K562 (cell line): ENCODE data around the gene NFIB. TPM values are rescaled to one million over a fixed set of nuclear protein-coding genes. Genes with fewer than 3 reads are reported as not detected.

Experiments
- ATAC-seq: fragments of 200-7000 bp; cut with Tn5 transposase; 3 replicates; pipeline ENCODE4 v1.9.1; 2020; ENCODE audit warnings: moderate library complexity
- BruUV-seq: library from RNA; stranded (reverse); fragments of 400-500 nt; replicated peaks from 2 replicates; lab custom pipeline; 2021; lab: Mats Ljungman, UMichigan
- CTCF ChIA-PET: fragments of 300-600 bp; formaldehyde crosslinking; extraction: SDS; loops from one replicate; lab custom pipeline; 2021; ENCODE audit warnings: low intra/inter-chr PET ratio; lab: Yijun Ruan, JAX
- POLR2A ChIA-PET: fragments of 300-600, 350-650 bp; sonication (Branson Sonifier 250); formaldehyde crosslinking; extraction: SDS; loops from one replicate; lab custom pipeline; 2021; ENCODE audit warnings: antibody characterized with exemption, inconsistent platforms; lab: Yijun Ruan, JAX
- DNase-seq, 4 experiments: peaks; one replicate each; pipeline versions ENCODE4 v3.0.0 to v3.0.0-alpha.2; 2011 to 2018; ENCODE audit warnings: low spot score in 3 of 4, mixed read lengths in 3 of 4; ENCODE audit errors: extremely low read depth in 1 of 4
- FAIRE-seq: peaks from 2 replicates; lab custom pipeline; 2011; peaks lifted over from hg19 to GRCh38; lab: Jason Lieb, UNC
- H2AFZ ChIP-seq: 2 replicates; pipeline ENCODE4 v1.6.0; 2011; ENCODE audit warnings: low read depth, low read length, control low read depth, inconsistent platforms
- H3K27ac ChIP-seq: fragments of 200-600 bp; 3 replicates; pipeline ENCODE4 v1.8.0; 2011; ENCODE audit warnings: low read depth, mild to moderate bottlenecking, control low read depth, inconsistent platforms, low read length, moderate library complexity, mixed read lengths; ENCODE audit errors: extremely low read depth
- H3K27me3 ChIP-seq, 2 experiments: fragments of 300-600 bp in 1 of 2; 2 replicates in 1 of 2; 3 replicates in 1 of 2; pipeline versions ENCODE4 v1.6.0 to v1.8.0; 2011; ENCODE audit warnings: inconsistent platforms in 2 of 2, low read length in 2 of 2, mild to moderate bottlenecking in 1 of 2, mixed read lengths in 1 of 2, moderate library complexity in 1 of 2; ENCODE audit not compliant: control insufficient read depth in 2 of 2, insufficient read depth in 2 of 2
- H3K36me3 ChIP-seq: fragments of 300-600 bp; 3 replicates; pipeline ENCODE4 v1.8.0; 2011; ENCODE audit warnings: mild to moderate bottlenecking, low read length, inconsistent platforms; ENCODE audit not compliant: control insufficient read depth, insufficient read depth
- H3K4me1 ChIP-seq, 2 experiments: fragments of 200-600 bp in 1 of 2; replicated peaks in 1 of 2; 2 replicates in 1 of 2; 3 replicates in 1 of 2; pipeline versions ENCODE4 v1.5.1 to v1.8.0; 2011; ENCODE audit warnings: inconsistent platforms in 2 of 2, low read length in 2 of 2, mild to moderate bottlenecking in 1 of 2, mixed read lengths in 1 of 2, moderate library complexity in 1 of 2; ENCODE audit not compliant: control insufficient read depth in 2 of 2, insufficient read depth in 2 of 2
- H3K4me2 ChIP-seq: 2 replicates; pipeline ENCODE4 v1.6.1; 2011; ENCODE audit warnings: low read length, control low read depth, inconsistent platforms, mixed read lengths; ENCODE audit not compliant: insufficient read depth
- H3K4me3 ChIP-seq: fragments of 200-600 bp; sonication (generic), shearing (Covaris generic); 2 replicates; pipeline ENCODE4 v1.5.1; 2016; ENCODE audit warnings: control low read depth, inconsistent platforms
- H3K79me2 ChIP-seq: fragments of 200-600 bp; 3 replicates; pipeline ENCODE4 v1.8.0; 2011; ENCODE audit warnings: low read length, inconsistent platforms; ENCODE audit not compliant: control insufficient read depth, insufficient read depth
- H3K9ac ChIP-seq, 2 experiments: 2 replicates each; pipeline versions ENCODE4 v1.6.0 to v1.6.1; 2011; ENCODE audit warnings: low read depth in 2 of 2, low read length in 2 of 2, control low read depth in 1 of 2, inconsistent platforms in 1 of 2, mild to moderate bottlenecking in 1 of 2, mixed read lengths in 1 of 2; ENCODE audit not compliant: insufficient read depth in 1 of 2
- H3K9me1 ChIP-seq: one replicate; pipeline ENCODE4 v1.6.0; 2011; ENCODE audit warnings: inconsistent platforms, mild to moderate bottlenecking, low read length, moderate library complexity; ENCODE audit not compliant: control insufficient read depth, insufficient read depth
- H3K9me3 ChIP-seq: replicated peaks from 2 replicates; pipeline ENCODE4 v1.5.1; 2011; ENCODE audit warnings: low read depth, low read length, inconsistent platforms; ENCODE audit not compliant: control insufficient read depth, insufficient read depth
- H4K20me1 ChIP-seq: replicated peaks from 2 replicates; pipeline ENCODE4 v1.6.1; 2011; ENCODE audit warnings: low read length, inconsistent platforms, mixed read lengths; ENCODE audit not compliant: control insufficient read depth, insufficient read depth
- ARHGAP35 ChIP-seq: fragments of 450-650 bp; IDR thresholded peaks from 2 replicates; pipeline ENCODE4 v1.6.1; 2018; ENCODE audit not compliant: partially characterized antibody
- C11orf30 ChIP-seq: fragments of 450-650 bp; IDR thresholded peaks from 2 replicates; pipeline ENCODE4 v1.6.1; 2016; ENCODE audit warnings: low read depth, mild to moderate bottlenecking
- MAFF ChIP-seq: IDR thresholded peaks from 2 replicates; pipeline ENCODE4 v1.6.1; 2012; ENCODE audit warnings: low read length, improper control_type of control experiment
- MAFG ChIP-seq: fragments of 450-650 bp; conservative IDR thresholded peaks from 2 replicates; pipeline ENCODE4 v1.6.1; 2016; ENCODE audit warnings: missing genetic modification characterization, missing compliant biosample characterization
- NFIX ChIP-seq: fragments of 250-450 bp; sonication (Bioruptor Pico); IDR thresholded peaks from 2 replicates; pipeline ENCODE4 v1.4.0; 2020; ENCODE audit warnings: low read depth, mild to moderate bottlenecking, moderate library complexity
- RNF2 ChIP-seq: sonication (generic); IDR thresholded peaks from 2 replicates; pipeline ENCODE4 v1.6.1; 2016
- THRAP3 ChIP-seq: fragments of 450-650 bp; IDR thresholded peaks from 2 replicates; pipeline ENCODE4 v1.6.1; 2016; ENCODE audit warnings: mild to moderate bottlenecking, inconsistent platforms, borderline replicate concordance
- THRB ChIP-seq: fragments of 450-650 bp; formaldehyde crosslinking; conservative IDR thresholded peaks from 2 replicates; pipeline ENCODE4 v1.4.0; 2022; ENCODE audit warnings: mild to moderate bottlenecking, missing genetic modification characterization
- ZNF175 ChIP-seq: fragments of 200-800 bp; sonication (Bioruptor generic); IDR thresholded peaks from 2 replicates; pipeline ENCODE4 v1.6.1; 2016; ENCODE audit warnings: low read depth, mild to moderate bottlenecking, missing genetic modification characterization, missing compliant biosample characterization
- ZNF316 ChIP-seq: fragments of 450-650 bp; IDR thresholded peaks from 2 replicates; pipeline ENCODE4 v1.6.1; 2016
- WGBS: fragments of 100-300 bp; shearing (Covaris generic); methylation state at CpG from one replicate; pipeline ENCODE4 v1.1.6; 2016; ENCODE audit warnings: low coverage, mixed read lengths; ENCODE audit not compliant: insufficient coverage; ENCODE audit errors: missing lambda C conversion rate; 5-methylcytosine and 5-hydroxymethylcytosine counted together
- in situ Hi-C: fragments of 300-500 bp; cut with MboI; formaldehyde crosslinking; loops from 4 replicates; pipeline ENCODE4 v1.15.0; 2018; ENCODE audit warnings: inconsistent platforms, mixed read lengths
- intact Hi-C: fragments of 100-400 bp; cut with micrococcal nuclease; formaldehyde crosslinking; loops from 2 replicates; pipeline ENCODE4 v1.14.2; 2022
- polyA plus RNA-seq, 8 experiments: library from polyadenylated mRNA; depleted of rRNA in 4 of 8; stranded (reverse) in 5 of 8; unstranded in 3 of 8; fragments of >200 nt; fragmentation: Nextera tagmentation in 2 of 8; fragmentation: Illumina TruSeq in 1 of 8; extraction: Ambion mirVana in 2 of 8; extraction: Trizol in 1 of 8; gene quantifications; 2 replicates each; pipeline versions ENCODE4 v1.2.1 to v1.2.3, GENCODE V29; 2011 to 2014; ENCODE audit warnings: inconsistent platforms in 1 of 8, missing spikeins in 1 of 8
- total RNA-seq, 7 experiments: library from RNA; depleted of rRNA in 6 of 7; stranded (reverse); fragments of >200 nt in 6 of 7; fragmentation: Illumina TruSeq in 2 of 7; extraction: Trizol in 2 of 7; gene quantifications; 2 replicates each; pipeline versions ENCODE4 v1.2.1 to v1.2.3, GENCODE V29; 2011 to 2021; ENCODE audit warnings: low replicate concordance in 1 of 7

Gene NFIB
- total and polyA plus RNA-seq, 9 of the 15 experiments (the other 6 are each of a cell fraction or from before 2014, with no cell fraction given): 1.2 to 3.3 (median 1.9) TPM

DNA sequence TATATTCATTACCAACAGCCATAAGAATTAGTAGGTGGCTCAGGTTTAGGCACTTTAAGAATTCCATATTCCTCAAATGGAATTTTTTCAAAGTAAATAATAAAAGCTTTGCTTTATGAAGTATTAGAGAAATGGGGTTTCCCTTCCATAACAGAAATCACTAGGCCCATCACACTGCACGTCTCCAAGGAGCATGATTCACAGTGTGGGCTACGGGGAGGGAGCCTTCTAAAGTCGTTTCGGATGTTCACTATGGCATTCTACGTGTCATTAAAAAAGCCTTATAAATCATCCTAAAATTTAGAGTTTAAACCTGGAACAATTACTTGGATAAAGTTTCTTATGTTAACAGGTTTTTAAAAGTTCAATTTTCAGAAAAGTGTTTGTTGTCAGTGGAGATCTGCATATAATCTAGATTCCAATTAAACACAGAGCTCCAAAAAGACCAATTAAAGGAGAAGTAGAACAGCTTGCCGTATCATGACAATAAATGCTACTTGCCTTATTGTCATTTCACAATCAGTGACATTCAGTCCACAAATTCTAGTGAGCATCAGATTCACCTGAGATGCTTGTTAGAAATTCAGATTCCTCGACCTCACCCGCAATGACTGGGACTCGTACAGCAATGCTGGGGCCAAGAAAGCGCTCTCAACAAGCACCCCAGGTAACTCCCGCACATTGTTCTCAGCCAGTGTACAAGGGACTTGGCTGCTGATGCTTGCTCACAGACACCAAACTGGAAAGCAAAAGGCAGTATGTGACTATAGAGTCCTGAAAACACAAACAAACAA, 115.7 kb downstream of the NFIB start:
- DNase-seq: no peak
- Histone ChIP-seq H2AFZ (no peak overlapping the region), H3K4me1 (no peaks in the 10 kb centered on the region), H3K27me3 (no peaks in the 10 kb centered on the region; a peak in 1 of 5 replicates), H3K9ac (no peak overlapping the region), H4K20me1 (no peaks in the 10 kb centered on the region), H3K4me3 (no peak overlapping the region), H3K36me3 (no peaks in the 10 kb centered on the region), H3K79me2 (no peaks in the 10 kb centered on the region), H3K9me1 (no peaks in the 10 kb centered on the region), H3K27ac (no peak overlapping the region), H3K4me2 (no peak overlapping the region), H3K9me3 (no peaks in the 10 kb centered on the region)
- in situ Hi-C loops (loop anchor here (25.0 kb wide), 1 partner anchor 961 kb away; no protein-coding TSS in a partner anchor), intact Hi-C loops (no loop called here)
- BruUV-seq: no TSS peak
- ATAC-seq: no peak
- no peak for TF ChIP-seq NFIX (CRISPR knock-in tag)
- ChIA-PET POLR2A (interaction anchor here (0.8 to 1.0 kb wide), 2 partner anchors 9 to 464 kb away, joined by 3 read pairs; no protein-coding TSS in a partner anchor), CTCF (no interaction called here)
- WGBS: 16% methylated on average over 11 of the region's 11 CpGs
- FAIRE-seq: no peak

- Histone ChIP-seq H3K27me3 (no peaks in the 10 kb centered on the region; a peak in 1 of 5 replicates), H3K36me3 (no peaks in the 10 kb centered on the region), H3K27ac (no peak overlapping the region), H3K9ac (no peak overlapping the region), H2AFZ (no peak overlapping the region), H4K20me1 (no peaks in the 10 kb centered on the region), H3K4me2 (no peak overlapping the region), H3K9me1 (no peaks in the 10 kb centered on the region), H3K9me3 (no peaks in the 10 kb centered on the region), H3K4me1 (no peaks in the 10 kb centered on the region), H3K79me2 (no peaks in the 10 kb centered on the region), H3K4me3 (no peak overlapping the region)
- DNase-seq: no peak
- in situ Hi-C loops (loop anchor here (25.0 kb wide), 1 partner anchor 960 kb away; no protein-coding TSS in a partner anchor), intact Hi-C loops (no loop called here)
- FAIRE-seq: no peak
- BruUV-seq: no TSS peak
- no peak for ATAC-seq
- 14% methylated on average over 3 of the region's 4 CpGs for WGBS
- CTCF ChIA-PET: no interaction called here
- TF ChIP-seq RNF2 (no peak), THRB (CRISPR knock-in tag) (no peak), MAFF (peak; percentile 42; the same call in 1 of the 2 replicates), ZNF175 (CRISPR knock-in tag) (no peak), THRAP3 (no peak), C11orf30 (peak; percentile 44; the same call in 1 of the 2 replicates), ZNF316 (peak; percentile 72; the same call in 1 of the 2 replicates), MAFG (peak; percentile 53), ARHGAP35 (no peak)
- POLR2A ChIA-PET: interaction anchor here (0.8 to 1.0 kb wide), 2 partner anchors 10 to 465 kb away, joined by 3 read pairs; no protein-coding TSS in a partner anchor
These were observed 116.5 kb downstream of the NFIB start for GRCh38 chr9:14197325-14197858.
